Vagina (tissue), 2 donors: Measurements from ENCODE around the gene HELZ.
"Not testable (repeated sequence)": the region's sequence is repeated elsewhere in the genome, so short reads cannot be mapped to it uniquely, and the experiment has no call there.

ENCODE experiments used
- CTCF ChIP-seq, 3 experiments: fragments of 450-650 bp in 2 of 3; fragments of 200-600 bp in 1 of 3; sonication (generic) in 1 of 3; IDR thresholded peaks; one replicate each; pipeline ENCODE4 v1.5.1; 2017 to 2019; ENCODE audit warnings: antibody characterized with exemption in 3 of 3, mild to moderate bottlenecking in 2 of 3, moderate library complexity in 2 of 3
- POLR2A ChIP-seq, 2 donors: fragments of 450-650 bp; IDR thresholded peaks; one replicate each; pipeline ENCODE4 v1.6.1; 2017; ENCODE audit warnings: antibody characterized with exemption in 2 of 2, mild to moderate bottlenecking in 2 of 2, moderate library complexity in 2 of 2
- POLR2AphosphoS5 ChIP-seq, 2 donors: sonication (generic); formaldehyde crosslinking; IDR thresholded peaks; one replicate each; pipeline ENCODE4 v1.9.0; 2017; ENCODE audit warnings: antibody characterized with exemption in 2 of 2, mild to moderate bottlenecking in 2 of 2, low read depth in 1 of 2; ENCODE audit not compliant: insufficient read depth in 1 of 2

GRCh38 chr17:67095291-67095690 lies 149.7 kb downstream of the HELZ start:
- not testable (repeated sequence) for TF ChIP-seq POLR2A (IDR thresholded peaks at IDR 0.05); CTCF (IDR thresholded peaks at IDR 0.05); POLR2AphosphoS5 (IDR thresholded peaks at IDR 0.05; ENCODE audit: insufficient read depth in 1 of 2, low read depth in 1 of 2)
